HG03575 (cell line): ENCODE measurements around the gene TCL1A.
"Not testable (repeated sequence)": the region's sequence is repeated elsewhere in the genome, so short reads cannot be mapped to it uniquely, and the experiment has no call there.

ENCODE experiments used
- ATAC-seq: cut with Tn5 transposase; IDR thresholded peaks from one replicate; pipeline ENCODE4 v1.9.1; 2021; ENCODE audit not compliant: unreplicated experiment, insufficient number of reproducible peaks, low FRiP score; ENCODE audit errors: extremely low read depth

TCL1A gene, protein sequence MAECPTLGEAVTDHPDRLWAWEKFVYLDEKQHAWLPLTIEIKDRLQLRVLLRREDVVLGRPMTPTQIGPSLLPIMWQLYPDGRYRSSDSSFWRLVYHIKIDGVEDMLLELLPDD

DNA sequence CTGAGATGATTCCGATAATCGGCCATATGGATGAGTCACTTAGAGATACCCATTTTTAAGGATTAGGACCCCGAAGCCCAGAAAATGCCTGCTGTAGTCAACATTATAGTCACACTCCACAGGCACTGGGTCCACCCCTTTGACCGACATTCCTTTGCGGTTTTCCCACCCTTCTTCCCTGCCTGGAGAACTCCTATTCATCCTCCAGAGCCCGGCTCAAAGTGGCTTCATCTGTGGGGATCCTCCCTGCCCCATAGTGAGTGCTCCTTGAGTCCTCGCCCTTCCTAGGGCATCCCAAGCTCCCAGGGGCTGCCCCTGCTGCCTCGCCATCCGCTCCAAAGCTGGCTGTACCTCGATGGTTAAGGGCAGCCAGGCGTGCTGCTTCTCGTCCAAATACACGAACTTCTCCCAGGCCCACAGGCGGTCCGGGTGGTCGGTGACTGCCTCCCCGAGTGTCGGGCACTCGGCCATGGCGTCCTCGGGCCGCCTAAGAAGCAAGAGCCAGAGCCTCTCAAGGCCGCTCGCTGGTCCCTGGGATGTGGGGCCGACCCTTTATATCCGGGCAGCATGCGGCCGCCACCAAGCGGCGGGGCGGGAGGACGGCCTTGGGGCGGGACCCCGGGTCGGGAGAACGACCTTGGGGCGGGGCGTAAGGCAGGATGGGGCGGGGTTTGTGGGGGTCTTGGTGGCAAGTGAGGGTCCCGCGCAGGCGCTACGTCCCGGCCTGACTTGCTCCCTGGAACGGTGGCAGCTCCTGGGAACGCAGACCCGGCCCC, at the start of gene TCL1A:
TCL1A (minus strand) TSS at position 530 of the 776 bp plus-strand sequence; CDS start at position 471, 59 bp downstream.
- no peak for ATAC-seq

DNA sequence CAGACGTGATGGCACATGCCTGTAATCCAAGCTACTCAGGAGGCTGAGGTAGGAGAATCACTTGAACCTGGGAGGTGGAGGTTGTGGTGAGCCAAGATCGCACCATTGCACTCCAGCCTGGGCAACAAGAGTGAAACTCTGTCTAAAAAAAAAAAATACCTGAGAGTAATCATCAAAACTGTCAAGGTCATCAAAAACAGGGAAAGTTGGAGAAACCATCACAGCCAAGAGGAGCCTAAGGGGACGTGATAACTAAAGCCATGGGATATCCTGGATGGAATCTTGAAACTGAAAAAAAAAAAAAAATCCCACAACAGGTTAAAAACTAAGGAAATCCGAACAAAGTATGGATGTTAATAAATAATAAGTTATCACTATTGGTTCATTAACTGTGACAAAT, 49.1 kb upstream of the TCL1A start:
- ATAC-seq, result not testable (repeated sequence)

DNA sequence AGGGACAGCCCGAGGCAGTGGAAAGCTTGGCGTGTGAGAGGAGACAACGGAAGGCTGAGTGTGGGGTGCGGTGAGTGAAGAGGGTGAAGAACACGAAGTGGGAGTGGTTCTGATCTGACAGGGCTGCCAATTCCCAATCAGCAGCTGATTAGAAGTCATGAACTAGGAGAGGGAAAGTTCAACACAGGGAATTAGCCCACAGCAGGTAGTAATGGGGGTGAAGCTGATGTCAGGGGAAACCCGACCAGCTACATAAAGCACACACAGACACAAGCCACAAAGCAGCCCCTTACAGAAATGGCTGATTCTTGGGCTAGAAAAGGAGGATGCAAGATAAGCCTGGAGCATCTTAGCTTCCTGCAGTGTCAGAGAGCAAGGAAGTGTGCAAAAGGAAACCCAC, 47.5 kb upstream of the TCL1A start:
- ATAC-seq, result no peak

DNA sequence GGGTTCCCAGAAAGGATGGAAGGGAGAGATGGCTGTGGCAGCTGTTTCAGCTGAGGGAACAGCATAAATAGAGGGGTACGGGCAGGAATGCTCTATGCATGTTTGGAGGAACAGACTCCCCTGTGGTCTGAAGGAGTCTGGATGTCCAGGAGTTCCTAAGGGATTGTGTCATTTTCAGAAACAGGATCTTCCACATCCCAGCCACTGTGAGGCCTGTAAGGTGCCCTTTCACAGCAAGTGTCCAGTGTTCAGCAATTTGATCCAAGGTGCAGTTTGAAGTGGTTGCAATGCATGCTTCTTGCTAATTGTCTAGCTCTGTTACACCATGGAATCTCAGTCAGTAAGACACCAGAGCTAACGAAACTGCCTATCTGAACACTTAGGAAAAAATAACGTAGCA, 46.7 kb upstream of the TCL1A start:
- no peak for ATAC-seq

DNA sequence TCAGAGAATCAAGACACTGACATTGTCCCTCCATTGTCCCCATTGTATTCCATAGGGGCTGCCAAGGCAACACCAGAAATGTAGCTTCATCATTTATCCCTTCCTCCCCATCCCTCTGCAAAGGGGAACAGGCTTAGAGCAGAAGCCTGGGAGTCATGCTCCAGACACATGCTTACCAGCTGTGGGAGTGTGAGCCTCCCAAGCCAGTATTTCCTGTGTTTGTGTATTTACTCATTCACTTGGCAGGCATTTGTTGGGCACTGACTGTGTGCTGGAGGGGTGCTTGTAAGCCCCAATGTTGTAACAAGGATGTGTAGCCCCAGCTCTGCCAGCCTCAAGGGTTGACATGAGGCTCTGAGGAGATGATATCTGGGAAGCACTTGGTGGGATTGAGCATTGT, 46.0 kb upstream of the TCL1A start:
- no peak for ATAC-seq

DNA sequence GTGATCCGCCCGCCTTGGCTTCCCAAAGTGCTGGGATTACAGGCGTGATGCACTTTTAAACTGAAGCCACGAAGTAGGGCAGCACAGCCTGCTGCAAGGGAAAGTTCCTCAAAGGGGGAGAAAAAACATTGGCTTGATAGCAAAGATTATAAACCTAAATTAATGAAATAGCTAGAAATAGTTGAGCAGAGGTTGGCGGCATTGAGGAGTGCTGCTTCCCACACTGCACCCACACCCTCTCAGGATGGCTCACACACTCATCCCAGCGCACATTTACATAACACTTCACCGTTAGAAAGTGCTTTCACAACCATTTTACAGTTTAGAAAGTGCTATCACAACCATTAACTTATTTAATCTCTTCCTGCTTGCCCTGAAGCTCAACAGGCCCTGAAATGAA, 44.4 kb upstream of the TCL1A start:
- ATAC-seq, result no peak

DNA sequence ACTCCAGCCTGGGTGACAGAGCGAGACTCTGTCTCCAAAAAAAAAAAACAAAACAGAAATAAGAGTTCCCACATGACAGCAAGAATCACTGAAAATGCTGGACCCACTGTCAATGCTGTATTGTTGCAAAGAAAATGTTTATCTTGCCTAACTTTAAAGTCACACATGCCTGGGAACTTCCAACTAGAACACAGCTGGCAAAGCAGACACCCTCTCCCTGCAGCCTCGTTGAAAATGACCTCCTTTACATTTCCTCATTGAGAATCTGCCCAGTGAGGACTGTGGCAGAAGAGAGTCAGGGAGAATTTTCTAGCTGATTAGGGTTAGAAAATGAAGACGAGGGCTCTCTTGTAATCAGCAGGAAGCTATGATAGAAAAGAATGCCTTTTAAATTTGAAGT, 42.8 kb upstream of the TCL1A start:
- ATAC-seq, result no peak

DNA sequence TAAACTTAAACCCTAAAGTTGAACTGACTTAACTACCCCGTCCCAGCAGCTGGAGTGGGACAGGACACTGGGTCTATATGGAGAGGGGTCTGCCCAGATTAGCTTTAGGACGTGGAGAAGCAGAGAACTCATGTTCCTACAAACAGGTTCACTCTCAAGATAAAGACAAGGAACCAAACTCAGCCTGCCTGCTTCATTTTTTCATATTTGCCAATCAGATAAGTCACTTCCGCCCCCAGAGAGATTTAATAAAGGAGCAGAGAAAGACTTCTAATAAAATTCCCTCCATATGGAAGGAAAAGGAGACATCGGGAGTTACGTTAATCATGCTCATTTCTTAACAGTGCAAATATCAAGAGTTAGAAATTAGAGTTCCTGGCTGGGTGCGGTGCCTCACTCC, 42.2 kb upstream of the TCL1A start:
- no peak for ATAC-seq

DNA sequence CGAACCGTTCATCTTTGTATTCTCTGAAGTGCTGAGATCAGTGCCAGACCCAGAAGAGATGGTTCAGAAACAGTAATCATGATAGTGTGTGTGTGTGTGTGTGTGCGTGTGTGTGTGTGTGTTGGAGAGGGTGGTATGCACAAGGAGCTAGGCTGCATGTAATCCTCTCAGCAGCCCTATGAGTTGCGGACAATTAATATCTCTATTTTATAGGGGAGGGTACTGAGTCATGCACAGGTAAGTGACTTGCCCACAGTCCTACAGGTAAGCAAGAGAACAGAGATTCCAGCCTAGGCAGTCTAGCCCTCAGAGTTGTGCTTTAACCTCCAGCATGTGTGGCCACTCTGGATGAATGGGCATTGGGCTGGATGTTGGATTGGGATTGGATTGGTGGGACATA, 27.9 kb upstream of the TCL1A start:
- ATAC-seq, result no peak

DNA sequence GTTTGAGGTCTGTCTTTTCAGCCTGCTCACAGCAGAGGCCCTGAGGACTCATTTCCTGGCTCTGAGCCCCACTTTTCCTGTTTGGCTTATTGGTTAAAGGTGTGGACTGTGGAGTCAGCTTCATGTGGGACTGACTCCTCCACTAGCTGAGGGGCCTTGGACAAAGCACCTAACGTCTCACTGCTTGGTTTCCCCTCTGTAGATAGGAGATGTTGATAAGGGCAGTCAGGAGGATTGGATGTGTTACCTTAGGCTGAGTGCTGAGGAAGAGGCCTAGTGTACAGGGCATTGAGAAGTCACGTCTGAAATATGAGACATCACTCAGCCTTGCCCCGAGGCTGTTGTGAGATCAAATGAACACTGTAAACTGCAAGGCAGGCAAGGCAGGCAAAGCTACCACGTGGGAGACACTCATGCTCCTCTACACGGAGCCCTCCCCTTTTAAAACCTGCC, 27.1 kb upstream of the TCL1A start:
- ATAC-seq, result no peak

DNA sequence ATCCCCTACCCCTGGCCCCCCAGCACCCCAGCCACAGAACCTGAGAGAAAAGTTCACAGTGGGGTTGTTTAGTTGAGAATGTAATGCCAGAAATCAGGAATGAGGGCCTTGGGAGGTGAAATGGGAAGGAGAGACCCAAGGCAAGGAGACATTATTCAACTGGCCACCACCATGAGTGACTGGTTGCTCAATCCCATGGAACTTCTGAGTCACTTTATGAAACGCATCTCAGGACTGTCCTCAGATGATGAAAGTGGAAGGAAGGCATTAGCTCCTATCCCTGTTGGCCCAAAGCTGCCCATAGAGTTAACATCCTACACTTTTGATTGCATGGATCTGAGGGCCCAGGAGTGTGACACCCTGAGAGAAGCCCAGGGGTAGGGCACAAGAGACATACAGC, 25.4 kb upstream of the TCL1A start:
- ATAC-seq, result no peak

DNA sequence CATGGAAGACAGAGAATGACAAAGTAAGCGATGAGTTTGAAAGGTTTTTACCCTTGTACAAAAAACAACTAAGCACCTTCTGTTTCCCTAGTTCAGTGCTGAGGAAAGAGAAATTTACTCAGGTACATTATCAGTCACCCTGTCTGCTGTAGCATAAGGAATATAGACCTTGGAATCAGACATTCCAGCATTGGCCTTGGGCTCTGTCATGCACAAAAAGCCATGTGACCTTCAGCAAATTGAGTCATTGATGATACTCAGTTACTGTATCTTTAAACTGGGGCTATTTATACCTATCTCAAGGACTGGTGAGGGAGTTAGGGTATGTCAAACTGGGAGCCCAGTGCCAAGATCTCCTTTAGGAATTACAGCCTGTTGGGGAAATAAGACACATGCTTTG, 19.3 kb upstream of the TCL1A start:
- no peak for ATAC-seq

DNA sequence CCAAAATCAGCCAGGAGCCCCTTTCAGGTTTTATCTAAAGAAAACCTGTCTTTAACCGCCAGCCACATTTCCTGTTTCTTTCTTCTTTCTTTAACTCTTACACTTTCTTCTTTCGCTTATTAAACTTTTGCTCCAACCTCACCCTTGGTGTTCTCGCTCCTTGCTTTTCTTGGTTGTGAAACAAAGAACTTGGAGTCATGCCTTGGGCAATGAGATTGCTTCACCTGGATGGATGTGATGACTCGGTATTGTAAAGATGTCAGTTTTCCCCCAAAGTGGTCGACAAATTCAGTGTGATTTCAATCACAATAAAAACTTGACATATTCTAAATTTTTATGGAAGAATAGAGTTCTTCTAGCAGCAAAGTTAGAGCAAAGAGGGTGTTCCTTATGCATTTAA, 16.2 kb upstream of the TCL1A start:
- no peak for ATAC-seq

DNA sequence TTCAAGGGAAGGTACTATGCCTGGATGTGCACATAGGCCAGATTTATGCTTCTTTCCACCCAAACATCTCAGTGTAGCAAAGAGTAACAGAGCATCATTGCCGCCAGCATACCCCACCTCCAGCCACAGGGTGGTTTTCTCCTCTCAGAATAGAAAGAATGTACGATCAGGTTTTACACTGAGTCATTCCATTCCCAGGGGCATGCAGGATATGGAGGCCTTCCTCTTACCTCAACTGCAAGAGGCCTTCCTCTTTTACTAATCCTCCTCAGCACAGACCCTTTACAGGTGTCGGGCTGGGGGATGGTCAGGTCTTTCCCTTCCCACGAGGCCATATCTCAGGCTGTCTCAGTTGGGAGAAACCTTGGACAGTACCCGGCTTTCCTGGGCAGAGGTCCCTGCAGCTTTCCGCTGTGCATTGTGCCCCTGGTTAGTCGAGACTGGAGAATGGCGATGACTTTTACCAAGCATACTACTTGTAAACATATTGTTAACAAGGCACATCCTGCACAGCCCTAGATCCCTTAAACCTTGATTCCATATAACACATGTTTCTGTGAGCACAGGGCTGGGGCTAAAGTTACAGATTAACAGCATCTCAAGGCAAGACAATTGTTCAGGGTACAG, 15.6 kb upstream of the TCL1A start:
- ATAC-seq, result not testable (repeated sequence)

DNA sequence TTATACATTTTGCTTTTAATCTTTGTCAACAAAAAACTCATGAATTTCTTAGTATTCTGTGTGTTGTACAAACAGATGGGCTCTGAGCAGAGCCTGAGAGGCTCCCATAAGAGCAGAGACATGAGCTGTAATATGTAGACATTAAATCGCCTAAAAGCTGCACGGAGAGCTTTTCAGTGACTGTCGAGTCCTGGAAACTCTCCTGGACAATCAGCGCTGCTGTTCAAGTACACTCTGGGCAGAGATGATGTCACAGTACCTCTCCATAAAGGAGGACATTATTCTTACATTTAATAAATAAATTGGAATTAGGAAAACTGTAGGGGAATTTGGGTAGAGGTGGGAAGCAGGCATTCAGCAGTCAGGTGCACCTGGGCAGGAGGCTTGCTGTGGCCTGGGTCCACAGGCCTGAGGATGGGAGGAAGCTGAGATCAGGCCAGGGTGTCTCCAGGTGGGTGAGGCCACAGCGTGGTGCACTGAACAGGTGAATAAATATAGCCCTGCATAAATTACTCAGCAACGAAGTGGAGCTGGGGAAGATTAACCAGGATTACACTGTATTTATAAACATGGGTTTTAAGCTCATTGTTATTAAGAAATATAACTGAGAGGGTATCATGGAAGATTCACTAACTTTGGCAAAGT, 13.3 kb upstream of the TCL1A start:
- ATAC-seq, result no peak

DNA sequence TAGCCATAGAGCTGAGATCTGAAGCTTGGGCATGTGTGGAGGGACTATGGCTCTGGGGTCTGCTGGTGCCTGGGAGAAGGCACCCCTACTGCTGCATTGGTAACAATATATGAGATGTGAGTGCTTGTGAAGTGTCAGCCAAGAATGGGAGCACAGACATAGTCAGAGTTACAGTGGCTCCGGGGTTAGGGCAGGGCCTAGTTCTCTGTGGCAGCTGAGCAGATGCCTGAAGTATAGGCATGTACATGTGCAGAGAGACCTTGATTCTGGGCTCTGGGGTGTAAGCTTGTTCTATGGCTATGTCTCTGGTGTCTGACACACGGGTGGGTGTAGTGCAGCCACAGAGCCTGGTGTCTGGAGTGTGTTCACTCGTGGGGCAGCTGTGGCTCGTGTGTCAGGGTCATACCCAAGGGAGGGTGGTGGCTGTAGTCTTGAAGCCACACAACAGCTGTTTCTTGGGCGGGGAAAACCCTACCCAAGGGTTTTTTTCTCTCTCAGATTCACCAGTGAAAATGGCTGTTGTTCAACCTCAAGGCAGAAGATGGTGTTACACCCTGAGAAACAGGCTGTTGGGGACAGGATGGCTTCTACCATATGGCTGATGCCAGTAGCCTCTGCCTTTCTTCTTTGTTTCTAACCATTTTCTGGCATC, 11.9 kb upstream of the TCL1A start:
- peak; percentile 39 for ATAC-seq

DNA sequence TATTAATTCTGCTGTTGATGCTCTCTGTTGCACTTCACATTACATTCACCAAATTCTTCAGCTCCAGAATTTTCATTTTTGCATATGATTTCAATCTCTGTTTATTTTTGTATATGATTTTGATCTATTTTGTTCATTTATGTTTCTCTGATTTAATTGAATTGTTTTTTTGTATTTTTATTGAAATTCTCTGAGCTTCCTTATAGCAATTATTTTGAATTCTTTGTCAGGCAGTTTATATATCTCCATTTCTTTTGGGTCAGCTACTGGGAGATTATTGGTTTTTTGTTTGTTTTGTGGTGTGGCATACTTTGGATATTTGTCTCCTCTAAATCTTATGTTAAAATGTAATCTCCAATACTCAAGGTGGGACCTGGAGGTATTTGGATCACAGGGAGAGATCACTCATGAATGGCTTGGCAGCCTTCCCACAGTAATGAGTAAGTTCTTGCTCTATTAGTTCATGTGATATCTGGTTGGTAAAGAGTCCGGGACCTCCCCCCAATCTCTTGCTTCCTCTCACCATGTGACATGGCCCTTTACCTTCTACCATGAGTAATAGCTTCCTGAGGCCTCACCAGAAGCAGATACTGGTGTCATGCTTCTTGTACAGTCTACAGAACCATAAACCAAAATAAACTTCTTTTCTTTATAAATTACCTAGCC, 8.7 kb upstream of the TCL1A start:
- ATAC-seq, result no peak

DNA sequence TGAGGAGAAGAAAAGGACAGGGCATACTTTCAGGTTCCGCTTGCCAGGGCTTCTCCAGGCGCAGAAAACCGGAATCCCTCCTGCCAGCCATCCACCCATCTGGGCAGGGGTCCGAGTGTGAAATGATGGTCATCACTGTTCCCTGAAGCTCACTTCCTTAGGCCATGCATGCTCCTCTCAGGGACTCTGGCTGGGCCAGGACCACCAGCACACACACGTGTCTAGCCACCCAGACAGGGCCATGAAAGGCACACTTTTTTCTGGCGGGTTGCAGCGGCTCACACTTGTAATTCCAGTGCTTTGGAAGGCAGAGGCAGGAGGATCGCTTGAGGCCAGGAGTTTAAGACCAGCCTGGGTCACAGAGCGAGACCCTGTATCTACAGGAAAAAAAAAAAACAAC, 1.5 kb downstream of the TCL1A start:
- ATAC-seq, result no peak
